GM19467 (cell line): ENCODE data around the gene PIP5K1B.

Experiments
- ATAC-seq: cut with Tn5 transposase; IDR thresholded peaks from one replicate; pipeline ENCODE4 v1.9.1; 2021; ENCODE audit warnings: mild to moderate bottlenecking, moderate library complexity; ENCODE audit not compliant: unreplicated experiment

Gene PIP5K1B

GRCh38 chr9:68733021-68733405 is 28.0 kb downstream of the PIP5K1B start:
- ATAC-seq = no peak

- ATAC-seq = no peak
These were observed 33.3 kb downstream of the PIP5K1B start for GRCh38 chr9:68738358-68738757.

- ATAC-seq = no peak
These were observed 34.7 kb downstream of the PIP5K1B start for GRCh38 chr9:68739621-68740174.

- no peak for ATAC-seq
These were observed 35.5 kb downstream of the PIP5K1B start for GRCh38 chr9:68740561-68740960.

- no peak for ATAC-seq
These were observed 36.2 kb downstream of the PIP5K1B start for GRCh38 chr9:68741234-68741633.

- ATAC-seq = no peak
These were observed 36.8 kb downstream of the PIP5K1B start for GRCh38 chr9:68741704-68742332.

GRCh38 chr9:68742333-68742730 is 37.3 kb downstream of the PIP5K1B start:
- no peak for ATAC-seq

GRCh38 chr9:68744426-68744825 is 39.4 kb downstream of the PIP5K1B start:
- ATAC-seq = no peak

GRCh38 chr9:68746525-68746924 is 41.5 kb downstream of the PIP5K1B start:
- no peak for ATAC-seq

GRCh38 chr9:68747043-68747533 is 42.0 kb downstream of the PIP5K1B start:
- no peak for ATAC-seq

- ATAC-seq = no peak
These were observed 44.1 kb downstream of the PIP5K1B start for GRCh38 chr9:68749135-68749534.

- no peak for ATAC-seq
These were observed 44.6 kb downstream of the PIP5K1B start for GRCh38 chr9:68749579-68750159.

- ATAC-seq = no peak
These were observed 45.2 kb downstream of the PIP5K1B start for GRCh38 chr9:68750255-68750654.

GRCh38 chr9:68750786-68751185 is 45.7 kb downstream of the PIP5K1B start:
- no peak for ATAC-seq

GRCh38 chr9:68751556-68751955 is 46.5 kb downstream of the PIP5K1B start:
- no peak for ATAC-seq

- no peak for ATAC-seq
These were observed 50.0 kb downstream of the PIP5K1B start for GRCh38 chr9:68755051-68755450.

- no peak for ATAC-seq
These were observed 50.7 kb downstream of the PIP5K1B start for GRCh38 chr9:68755752-68756151.

- no peak for ATAC-seq
These were observed 55.1 kb downstream of the PIP5K1B start for GRCh38 chr9:68759981-68760673.

- ATAC-seq = no peak
These were observed 55.8 kb downstream of the PIP5K1B start for GRCh38 chr9:68760674-68761333.

GRCh38 chr9:68762570-68762969 is 57.5 kb downstream of the PIP5K1B start:
- ATAC-seq = no peak

- no peak for ATAC-seq
These were observed 58.1 kb downstream of the PIP5K1B start for GRCh38 chr9:68763104-68763503.
